GM19023 (cell line): ENCODE data around the gene NDUFAF8.
"Not testable (repeated sequence)": the region's sequence is repeated elsewhere in the genome, so short reads cannot be mapped to it uniquely, and the experiment has no call there.

Experiments
- ATAC-seq: cut with Tn5 transposase; IDR thresholded peaks from one replicate; pipeline ENCODE4 v1.9.1; 2021; ENCODE audit warnings: mild to moderate bottlenecking, moderate library complexity; ENCODE audit not compliant: unreplicated experiment

The NDUFAF8 gene

DNA sequence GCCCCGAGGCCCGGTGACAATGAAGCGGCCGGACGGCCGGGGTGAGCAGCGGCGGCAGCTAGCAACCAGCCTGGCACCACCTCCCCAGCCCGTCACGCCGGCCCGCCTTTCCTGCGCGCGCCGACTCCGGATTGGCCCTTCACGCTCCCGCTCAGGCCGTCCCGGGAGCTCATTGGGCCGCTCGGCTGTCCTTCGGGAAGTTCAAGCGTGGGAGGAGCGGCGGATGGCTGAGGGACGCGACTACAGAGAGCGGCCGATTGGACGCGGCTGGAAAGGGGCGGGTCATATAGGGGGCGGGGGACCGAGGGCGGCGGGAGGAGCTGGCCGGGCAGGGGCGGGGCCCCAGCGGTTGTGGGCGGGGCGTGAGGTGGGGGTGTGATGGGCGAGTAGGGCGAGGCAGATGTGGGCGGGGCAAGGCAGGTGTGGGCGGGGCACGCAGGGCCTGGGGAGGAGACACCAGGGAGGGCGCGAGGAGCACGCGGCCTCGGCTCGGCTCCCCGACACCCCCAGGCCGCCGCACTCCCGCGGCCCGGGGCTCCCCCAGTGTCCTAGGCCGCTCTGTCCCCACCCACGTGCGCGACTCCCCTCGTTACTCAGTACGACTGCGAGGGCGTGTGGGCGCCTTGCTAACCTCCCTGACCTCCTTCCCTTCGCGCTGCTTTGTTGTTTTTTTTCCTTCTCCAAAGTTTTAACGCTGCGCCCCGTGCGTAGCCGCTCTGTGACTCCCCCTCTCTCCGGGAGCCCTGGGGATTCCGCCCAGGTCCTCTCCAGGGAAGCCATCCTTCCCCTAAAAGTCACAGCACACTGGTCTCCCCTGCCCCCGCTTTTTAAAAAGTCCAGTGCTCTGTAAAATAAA lies 16.0 kb upstream of the NDUFAF8 start, which contains the start of gene CEP131:
TSS of gene CEP131 (minus strand) at position 60 of the 856 bp plus-strand sequence. CDS start 2,909 bp downstream, outside the sequence.
- peak; percentile 90 for ATAC-seq

DNA sequence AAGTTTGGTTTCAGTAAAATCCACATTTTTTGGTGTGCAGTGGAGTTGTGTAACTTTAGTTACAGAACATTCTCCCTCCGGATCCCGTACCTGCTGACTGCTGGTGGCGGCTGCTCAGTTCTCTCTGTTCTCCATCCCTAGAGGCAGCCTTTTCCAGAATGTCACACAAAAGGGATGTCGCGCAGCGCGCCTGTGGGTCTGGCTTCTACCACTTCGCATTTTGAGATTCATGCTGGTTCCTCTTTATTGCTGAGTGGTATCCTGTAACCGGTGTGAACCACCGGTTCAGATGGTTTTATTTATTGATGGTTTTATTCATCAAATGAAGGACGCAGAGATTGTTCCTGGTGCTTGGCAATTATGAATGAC lies 15.4 kb upstream of the NDUFAF8 start:
- no peak for ATAC-seq

DNA sequence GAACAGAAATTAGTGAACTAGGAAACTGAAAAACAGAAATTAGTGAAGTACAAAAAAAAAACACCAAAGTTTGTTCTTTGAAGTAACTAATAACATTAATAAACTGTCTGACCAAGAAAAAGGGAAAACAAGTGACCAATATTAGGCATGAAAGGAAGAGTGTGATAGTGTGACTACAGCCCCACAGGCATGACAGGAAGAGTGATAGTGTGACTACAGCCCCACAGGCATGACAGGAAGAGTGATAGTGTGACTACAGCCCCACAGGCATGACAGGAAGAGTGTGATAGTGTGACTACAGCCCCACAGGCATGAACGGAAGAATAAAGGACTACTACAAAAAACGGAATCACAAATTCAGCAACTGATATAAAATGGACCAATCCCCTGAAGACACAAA lies 11.5 kb upstream of the NDUFAF8 start:
- not testable (repeated sequence) for ATAC-seq

DNA sequence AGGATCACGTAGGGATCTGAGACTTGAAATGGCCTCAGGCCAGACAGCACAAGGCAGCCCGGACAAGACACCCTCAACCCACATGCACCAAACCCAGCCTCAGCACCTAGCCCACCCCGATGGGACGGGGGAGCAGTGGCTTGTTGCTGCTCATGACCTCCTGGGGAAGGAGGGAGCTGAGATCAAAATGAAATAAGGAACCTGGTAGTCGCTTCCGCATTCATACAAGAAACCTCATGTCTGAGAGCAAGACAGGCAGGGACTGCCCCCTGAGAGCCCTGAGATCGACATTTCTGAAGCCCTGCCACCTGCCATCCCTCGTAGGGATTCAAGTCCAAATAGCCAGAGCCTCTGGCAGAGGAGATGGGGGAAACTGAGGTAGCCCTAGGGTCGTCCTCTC lies 10.7 kb upstream of the NDUFAF8 start:
- ATAC-seq: no peak

DNA sequence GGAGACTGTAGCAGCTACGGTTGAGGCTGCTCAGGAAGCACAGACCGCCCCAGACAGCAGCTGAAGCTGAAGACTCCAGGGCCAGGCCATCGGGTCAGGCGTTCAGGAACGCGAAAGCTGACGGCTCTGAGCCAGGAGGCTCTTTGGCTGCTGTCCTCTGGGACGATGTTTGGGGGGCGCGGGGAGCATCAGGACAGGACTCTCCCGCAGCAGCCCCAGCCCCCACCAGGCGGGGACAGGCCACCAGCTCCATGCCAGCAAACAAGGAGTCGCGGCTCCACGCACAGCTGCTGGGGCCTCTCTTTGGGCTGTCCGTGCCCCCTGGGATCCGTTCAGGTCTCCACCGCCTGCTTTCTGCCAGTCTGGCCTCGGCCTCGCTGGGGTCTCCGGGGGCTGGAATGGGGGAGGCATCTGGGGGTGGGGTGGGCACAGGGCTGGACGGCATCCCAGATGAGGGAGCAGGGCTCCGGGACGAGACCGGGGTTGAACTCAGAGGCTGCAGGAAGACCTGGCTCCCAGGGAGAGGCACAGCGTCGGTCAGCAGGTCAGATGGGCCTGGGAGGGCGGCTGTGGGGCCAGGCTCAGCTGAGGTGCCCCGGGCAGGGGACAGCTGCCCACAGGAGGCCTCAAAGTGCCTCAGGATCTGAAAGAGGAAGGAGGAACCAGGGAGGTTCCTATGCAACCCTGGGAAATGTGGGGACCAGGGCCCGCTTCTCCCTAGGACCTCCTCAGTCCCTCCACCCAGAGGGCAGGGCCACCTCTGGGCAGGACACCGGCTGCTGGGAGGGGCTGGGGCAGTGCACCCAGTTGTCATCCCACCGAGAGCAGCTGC lies 10.1 kb upstream of the NDUFAF8 start:
- no peak for ATAC-seq

DNA sequence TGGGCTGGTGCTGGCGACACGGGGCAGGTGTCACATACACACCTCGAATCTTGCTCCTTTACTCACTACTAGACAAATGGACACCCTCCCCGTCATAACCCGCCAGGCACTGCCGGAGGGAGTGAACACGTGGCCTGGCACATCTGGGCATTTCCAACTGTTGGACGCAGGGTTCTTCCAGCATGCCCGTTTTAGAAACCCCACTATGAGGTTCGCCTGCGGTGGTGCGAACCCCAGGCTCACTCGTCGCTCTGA lies 9.5 kb upstream of the NDUFAF8 start:
- ATAC-seq: no peak

DNA sequence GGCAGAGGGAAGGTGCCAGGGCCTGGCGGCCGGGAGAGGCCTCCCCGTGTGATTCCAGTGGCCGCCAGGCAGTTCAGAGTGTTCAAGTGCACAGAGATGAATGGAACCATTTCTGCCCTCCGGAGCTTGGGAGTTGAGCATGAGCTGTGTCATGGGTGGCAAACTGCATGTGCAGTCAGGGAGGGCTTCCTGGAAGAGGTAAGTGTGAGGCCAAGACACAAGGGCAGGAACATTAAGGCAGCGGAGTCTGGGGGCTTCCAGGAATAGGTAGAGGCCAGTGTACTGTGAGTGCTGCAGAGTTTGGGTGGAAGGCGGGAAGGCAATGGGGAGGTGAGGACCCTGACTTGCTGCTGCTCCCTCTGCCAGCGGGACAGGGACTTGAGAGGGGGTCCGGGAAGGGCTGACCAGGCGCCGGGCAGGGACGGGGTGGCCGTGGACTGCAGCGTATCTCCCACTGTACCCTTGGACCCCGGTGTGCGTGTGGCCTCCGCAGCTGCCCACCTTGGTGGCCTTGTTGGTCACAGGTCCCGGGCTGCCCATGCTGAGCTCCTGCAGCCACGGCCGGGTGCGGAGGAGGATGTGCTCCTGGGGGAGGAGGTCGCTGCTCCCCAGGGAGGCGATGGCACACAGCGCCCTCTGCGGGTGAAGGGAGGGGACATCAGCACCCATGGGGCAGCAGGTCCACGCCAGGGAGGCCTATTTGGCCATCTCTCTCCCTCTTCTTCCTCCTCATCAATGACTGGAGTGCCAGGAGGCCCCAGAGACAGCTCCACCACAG lies 8.9 kb upstream of the NDUFAF8 start:
- ATAC-seq: no peak

DNA sequence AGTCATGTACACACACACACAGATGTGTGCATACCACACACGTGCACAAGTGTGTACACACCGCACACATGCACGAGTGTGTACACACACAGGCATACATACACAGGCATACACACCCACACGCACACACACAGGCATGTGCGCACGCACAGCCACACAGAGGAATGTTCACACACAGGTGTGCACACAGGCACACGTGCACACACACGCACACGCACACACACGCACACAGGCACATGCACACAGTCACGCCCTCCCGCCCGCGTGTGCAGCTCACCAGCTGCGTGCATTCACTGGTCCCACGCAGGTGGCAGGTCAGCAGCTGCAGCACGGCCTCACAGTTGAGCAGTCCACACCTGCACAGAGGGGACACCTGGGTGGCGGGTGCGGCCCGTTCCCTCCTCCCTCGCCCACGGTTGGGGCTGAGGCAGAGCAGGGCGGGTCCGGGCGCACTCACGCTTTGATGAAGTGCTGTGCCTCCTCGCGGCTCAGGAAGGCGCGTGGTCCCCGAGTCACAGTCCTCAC lies 7.9 kb upstream of the NDUFAF8 start:
- no peak for ATAC-seq

DNA sequence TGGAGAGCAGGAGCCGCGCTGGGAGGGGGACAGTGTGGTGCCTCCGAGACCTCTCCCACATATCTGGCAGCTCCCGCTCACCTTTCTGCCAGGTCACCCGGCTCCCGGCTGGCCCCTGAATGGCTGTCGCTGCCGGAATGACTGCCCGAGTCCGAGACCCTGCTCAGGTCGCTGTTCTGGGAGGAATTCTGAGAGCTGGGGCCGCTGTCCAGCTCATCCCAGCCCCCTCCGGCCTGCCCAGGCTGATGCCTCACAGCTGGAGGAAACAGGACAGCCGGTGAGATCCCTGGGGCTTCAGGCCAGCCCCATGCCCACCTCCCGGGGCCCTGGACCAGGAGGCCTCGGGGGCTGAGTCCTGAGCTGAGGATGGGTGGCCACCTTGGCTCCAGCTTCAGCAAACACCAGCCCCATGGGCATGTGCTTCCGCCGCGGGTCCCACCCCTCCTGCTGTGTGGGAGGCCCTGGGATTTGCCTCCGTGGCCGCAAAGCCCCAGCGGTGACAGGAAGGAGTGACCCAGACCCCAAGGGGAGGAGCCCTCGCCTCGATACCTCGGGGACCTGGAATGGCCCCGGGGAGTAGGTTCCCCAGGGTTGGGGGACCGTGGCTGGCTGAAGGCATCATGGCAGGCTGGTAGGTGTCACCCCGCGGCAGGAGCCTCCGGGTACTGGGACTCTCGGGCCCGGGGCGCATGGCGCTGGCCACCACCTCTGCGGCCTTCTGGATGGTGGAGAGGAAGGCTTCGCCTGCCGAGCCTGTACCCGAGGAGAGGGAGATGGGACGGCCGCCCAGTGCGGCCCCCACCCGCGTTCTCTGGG lies 7.1 kb upstream of the NDUFAF8 start:
- ATAC-seq: no peak

DNA sequence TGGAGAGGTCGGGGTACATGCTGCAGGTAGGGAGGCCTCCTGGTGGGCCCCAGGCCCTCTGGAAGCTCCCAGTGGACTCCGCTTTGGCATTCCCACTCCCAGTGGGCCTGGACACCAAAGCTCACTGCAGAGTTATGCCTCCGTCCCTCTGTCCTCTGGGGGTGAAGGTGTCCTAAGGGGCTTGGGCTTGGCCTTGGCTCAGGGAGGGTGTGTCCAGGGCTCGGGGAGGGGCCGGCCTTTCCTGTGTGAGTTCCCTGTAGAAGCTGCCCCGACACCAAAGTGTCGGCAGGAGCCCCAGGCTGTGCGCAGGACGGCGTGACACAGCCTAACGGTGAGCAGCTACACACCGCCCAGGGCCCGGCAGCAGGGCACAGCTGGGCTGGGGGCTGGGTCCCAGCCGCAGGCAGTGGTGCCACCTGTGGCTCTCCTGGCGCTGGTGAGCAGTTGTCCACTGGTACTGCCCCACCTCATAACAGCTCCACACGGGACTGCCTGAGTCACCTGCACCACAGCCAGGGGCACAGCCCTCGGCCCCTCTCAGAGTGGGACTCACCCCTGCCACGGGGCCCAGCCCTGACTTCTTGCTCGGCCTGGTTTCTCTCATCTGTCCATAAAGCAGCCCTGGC lies 6.4 kb upstream of the NDUFAF8 start:
- no peak for ATAC-seq

DNA sequence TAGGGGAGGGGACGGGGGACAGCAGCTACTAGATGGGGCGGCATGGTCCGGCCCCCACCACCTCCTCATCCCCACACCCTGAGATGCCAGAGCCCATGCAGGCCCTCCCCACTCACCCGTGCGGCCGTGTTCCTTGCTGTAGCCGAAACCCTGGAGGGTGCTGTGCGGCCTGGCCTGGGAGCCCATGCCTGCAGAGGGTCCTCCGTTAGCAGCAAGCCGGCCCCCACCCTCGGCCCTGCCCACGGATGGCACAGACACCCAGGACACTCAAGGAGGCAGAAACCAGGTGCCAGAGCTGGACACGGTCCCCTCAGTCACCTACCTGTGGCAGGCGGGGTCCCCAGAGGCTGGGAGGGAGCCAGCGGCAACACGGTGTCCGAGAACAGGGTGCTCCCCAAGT lies 5.8 kb upstream of the NDUFAF8 start:
- no peak for ATAC-seq

DNA sequence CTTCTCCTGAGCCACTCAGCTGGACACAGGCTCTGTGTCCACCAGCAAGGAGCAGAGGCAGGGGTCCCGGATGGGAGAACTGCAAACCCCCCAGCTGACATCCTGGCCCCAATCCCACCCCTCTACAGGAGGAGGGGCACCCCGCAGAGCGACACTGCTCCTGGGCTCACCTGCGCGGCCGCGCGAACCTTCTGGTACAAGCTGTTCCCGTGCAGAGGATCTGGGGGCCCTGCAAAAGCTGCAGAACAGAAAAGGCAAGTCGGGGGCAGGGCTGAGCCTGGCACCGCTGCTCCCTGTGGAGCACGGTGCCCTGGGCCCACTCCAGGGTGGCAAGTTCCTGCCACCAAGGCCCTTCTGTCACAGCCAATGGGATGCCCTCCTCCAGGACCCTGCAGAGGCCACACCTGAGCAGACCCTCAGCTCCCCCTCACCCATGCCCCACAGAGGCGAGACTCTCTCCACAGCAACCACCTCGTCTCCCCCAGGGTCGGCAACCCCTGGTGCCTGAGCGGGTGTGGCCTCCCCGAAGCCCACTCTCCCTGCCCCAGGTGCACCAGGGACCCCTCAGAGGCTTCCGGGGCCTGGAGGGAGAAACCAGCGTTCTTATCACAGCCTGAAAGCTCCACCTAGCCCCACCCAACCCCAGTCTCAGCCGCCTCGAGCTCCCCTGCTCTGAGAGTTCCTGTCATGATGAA lies 5.2 kb upstream of the NDUFAF8 start:
- no peak for ATAC-seq

DNA sequence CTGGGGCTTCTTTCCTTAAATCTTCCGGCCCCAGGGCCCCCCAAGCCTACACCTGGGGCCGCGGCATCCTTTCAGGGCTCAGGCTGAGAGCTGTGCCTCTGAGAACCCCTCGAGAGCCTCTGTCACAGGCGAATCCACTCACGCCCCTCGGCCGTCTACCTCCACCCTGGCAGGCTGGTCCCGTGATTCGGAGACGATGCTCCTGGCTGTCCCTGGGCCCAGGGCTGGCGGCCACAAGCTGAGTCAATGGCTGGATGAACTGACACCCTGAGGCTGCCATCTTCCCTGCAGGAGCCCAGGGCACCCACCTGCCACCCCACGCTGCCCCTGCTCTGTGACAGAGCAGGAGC lies 4.6 kb upstream of the NDUFAF8 start:
- no peak for ATAC-seq

DNA sequence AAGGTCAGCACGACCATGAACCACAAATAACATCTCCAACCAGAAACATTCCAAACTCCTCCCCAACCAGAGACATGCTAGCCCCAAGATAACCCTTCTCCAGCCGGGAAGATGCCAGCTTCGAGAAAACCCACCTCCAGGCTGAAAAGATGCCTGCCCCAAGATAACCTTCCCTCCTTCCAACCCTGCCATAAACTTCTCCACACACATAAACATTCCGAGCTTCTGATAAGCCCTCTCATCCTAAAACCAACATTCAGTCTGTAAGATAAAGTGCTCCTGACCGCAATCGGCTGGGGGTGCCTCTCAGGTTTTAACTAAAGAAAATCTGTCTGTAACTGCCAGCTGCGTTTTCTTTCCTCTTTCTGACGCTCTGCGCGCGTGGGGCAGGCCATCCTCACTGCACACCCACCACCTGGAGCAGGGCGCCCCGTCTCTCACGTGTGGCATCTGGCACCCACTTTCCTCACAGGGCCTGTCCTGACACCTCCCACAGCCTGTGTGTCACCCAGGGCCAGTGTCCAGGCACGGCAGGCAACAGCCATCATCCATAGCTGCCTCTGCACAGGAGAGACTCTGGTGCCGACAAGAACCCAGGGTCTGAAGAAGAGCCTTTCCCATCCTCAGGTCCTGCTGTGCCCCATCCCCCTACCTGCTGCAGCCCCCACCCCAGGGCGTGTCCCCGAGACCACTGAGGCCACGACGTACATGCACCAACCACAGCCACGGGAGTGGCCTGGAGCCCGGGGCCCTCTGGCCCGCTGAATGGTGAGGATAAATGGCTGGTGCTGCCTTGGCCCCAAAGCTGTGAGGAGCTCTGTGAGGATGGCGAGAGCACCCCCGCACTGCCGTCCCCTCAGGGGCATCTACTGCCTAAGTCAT lies 3.9 kb upstream of the NDUFAF8 start:
- ATAC-seq: no peak

DNA sequence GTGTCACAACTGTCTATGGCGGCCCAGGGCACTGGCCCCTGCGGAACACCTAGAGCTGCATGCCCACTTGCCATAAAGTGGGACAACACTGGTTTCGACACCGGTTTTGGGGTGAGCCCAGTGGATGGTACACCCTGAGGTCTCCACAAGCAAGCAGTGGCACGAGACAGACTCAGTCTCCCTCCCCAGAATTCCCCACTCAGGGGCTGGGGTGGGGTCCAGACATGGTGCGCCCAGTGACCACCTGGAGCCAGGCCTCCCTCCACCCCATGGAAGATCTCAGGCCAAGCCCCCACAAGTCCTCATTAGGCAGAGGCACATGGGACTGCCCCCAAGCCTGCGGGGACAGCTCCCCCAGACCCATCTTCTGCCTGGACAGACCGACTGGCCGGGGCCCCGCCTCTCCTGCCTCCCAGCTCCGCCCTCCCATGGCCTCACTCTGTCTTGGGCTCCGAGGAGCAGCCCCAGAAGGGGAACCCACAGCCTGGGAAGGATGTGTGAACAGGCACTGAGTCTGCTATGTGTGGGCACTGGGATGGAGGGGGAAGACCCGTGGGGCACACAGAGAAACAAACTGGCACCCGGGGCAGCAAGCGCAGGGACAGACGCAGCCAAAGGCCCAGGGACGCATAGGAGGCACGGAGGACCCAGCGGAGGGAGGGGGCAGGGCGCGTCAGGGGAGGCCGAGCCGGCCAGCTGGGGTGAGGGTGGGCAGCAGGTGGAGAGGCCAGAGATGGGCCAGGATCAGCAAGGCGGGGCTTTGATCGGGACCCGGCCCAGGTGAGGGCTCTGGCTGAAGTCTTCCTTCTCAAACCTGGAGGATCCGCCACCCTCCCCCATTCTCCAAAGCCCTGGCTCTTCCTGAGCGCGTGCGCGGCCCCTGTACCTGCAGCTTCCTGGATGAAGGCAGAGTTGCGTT lies 3.0 kb upstream of the NDUFAF8 start:
- no peak for ATAC-seq

DNA sequence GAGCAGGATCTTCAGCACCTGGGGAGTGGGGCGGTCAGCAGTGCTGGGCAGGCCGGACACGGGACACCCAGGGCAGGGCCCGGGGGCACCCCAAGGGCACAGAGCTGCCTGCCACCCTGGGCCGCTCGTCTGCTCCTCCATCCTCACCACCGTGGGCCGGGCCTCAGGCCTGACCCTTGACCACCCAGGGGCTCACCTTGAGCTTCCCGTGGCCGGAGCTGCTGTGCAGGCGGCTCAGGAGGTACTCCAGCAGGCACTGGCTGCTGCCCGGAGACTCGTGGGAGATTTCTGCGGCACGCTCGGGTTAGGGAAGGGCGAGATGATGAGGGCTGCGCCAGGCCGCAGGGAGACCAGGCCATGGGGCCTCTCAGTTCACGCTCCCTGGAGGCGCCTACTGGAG lies 2.3 kb upstream of the NDUFAF8 start:
- ATAC-seq: no peak
